GM12873 (cell line): ENCODE data around the gene CPXM2.

Experiments used
- CTCF ChIP-seq: IDR thresholded peaks from 2 replicates; pipeline ENCODE4 v1.5.1; 2012; ENCODE audit warnings: low read depth, mild to moderate bottlenecking, moderate library complexity, low read length, control low read depth; ENCODE audit not compliant: insufficient read depth; ENCODE audit errors: missing control alignments

CPXM2 gene

GRCh38 chr10:123843835-123844234 lies 47.8 kb downstream of the CPXM2 start:
- TF ChIP-seq CTCF: no peak

GRCh38 chr10:123842692-123843385 lies 48.8 kb downstream of the CPXM2 start:
- no peak for TF ChIP-seq CTCF

GRCh38 chr10:123841560-123841959 lies 50.0 kb downstream of the CPXM2 start:
- no peak for TF ChIP-seq CTCF

GRCh38 chr10:123841115-123841514 lies 50.5 kb downstream of the CPXM2 start:
- no peak for TF ChIP-seq CTCF

GRCh38 chr10:123840714-123841113 lies 50.9 kb downstream of the CPXM2 start:
- no peak for TF ChIP-seq CTCF

GRCh38 chr10:123838596-123839310 lies 52.9 kb downstream of the CPXM2 start:
- no peak for TF ChIP-seq CTCF

- no peak for TF ChIP-seq CTCF
Observed at GRCh38 chr10:123837756-123838155, 53.9 kb downstream of the CPXM2 start.
